Stromal cell of bone marrow (primary cell): ENCODE measurements around the gene RPLP1.

Experiments used
- DNase-seq: peaks from one replicate; pipeline ENCODE4 v3.0.0-alpha.2; 2012; ENCODE audit warnings: low read depth

RPLP1 gene

GRCh38 chr15:69498282-69498681 is 45.7 kb downstream of the RPLP1 start:
- no peak for DNase-seq

GRCh38 chr15:69498987-69499386 is 46.4 kb downstream of the RPLP1 start:
- DNase-seq: no peak

- DNase-seq: no peak
These were observed 47.0 kb downstream of the RPLP1 start for GRCh38 chr15:69499521-69500211.

- DNase-seq: no peak
These were observed 47.7 kb downstream of the RPLP1 start for GRCh38 chr15:69500339-69500738.

- DNase-seq: no peak
These were observed 48.8 kb downstream of the RPLP1 start for GRCh38 chr15:69501456-69501855.

- no peak for DNase-seq
These were observed 49.9 kb downstream of the RPLP1 start for GRCh38 chr15:69502470-69503045.

- DNase-seq: no peak
These were observed 51.9 kb downstream of the RPLP1 start for GRCh38 chr15:69504352-69505040.
